NT2/D1 (cell line): Measurements from ENCODE around the gene SCARF2.
"Not testable (repeated sequence)": the region's sequence is repeated elsewhere in the genome, so short reads cannot be mapped to it uniquely, and the experiment has no call there.

Experiments used
- SUZ12 ChIP-seq: IDR thresholded peaks from 2 replicates; pipeline ENCODE4 v1.6.1; 2011; ENCODE audit not compliant: insufficient read length, insufficient read depth; ENCODE audit errors: extremely low read depth
- YY1 ChIP-seq: IDR thresholded peaks from 2 replicates; pipeline ENCODE4 v1.6.1; 2011; ENCODE audit not compliant: insufficient read length, insufficient read depth
- ZNF274 ChIP-seq: IDR thresholded peaks from 2 replicates; pipeline ENCODE4 v1.6.1; 2011; ENCODE audit warnings: mild to moderate bottlenecking, low read depth, low read length

DNA sequence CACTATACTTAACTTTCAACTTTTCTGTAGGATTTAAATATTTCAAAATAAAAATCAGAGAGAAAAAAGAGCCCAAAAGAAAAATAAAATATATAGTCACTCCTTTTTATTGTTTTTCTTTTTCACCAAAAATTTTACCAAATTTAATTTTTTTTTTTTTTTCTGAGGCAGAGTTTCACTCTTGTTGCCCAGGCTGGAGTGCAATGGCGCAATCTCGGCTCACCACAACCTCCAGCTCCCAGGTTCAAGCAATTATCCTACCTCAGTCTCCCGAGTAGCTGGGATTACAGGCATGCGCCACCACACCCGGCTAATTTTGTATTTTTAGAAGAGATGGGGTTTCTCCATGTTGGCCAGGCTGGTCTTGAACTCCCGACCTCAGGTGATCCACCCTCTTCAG is 40.4 kb upstream of the SCARF2 start:
- TF ChIP-seq YY1, SUZ12, ZNF274: not testable (repeated sequence)
